ACC112 (cell line): ENCODE results near the gene IL36RN.

Experiments used
- H2AFZ ChIP-seq: fragments of 200-600 bp; sonication (generic); one replicate; pipeline ENCODE4 v1.6.0; 2017; ENCODE audit warnings: antibody characterized with exemption, low read length; ENCODE audit not compliant: unreplicated experiment
- H3K27ac ChIP-seq: fragments of 200-600 bp; sonication (generic); 2 replicates; pipeline ENCODE4 v1.5.1; 2014; ENCODE audit warnings: low read depth, mild to moderate bottlenecking, antibody characterized with exemption, low read length, moderate library complexity
- H3K27me3 ChIP-seq: fragments of 200-600 bp; sonication (generic); 2 replicates; pipeline ENCODE4 v1.6.1; 2014; ENCODE audit warnings: mild to moderate bottlenecking, antibody characterized with exemption, low read length, moderate library complexity, mixed read lengths; ENCODE audit not compliant: insufficient read depth
- H3K36me3 ChIP-seq: fragments of 200-600 bp; sonication (generic); 2 replicates; pipeline ENCODE4 v1.6.1; 2016; ENCODE audit warnings: mild to moderate bottlenecking, antibody characterized with exemption, low read length, moderate library complexity, mixed read lengths; ENCODE audit not compliant: insufficient read depth
- H3K4me1 ChIP-seq: fragments of 200-600 bp; sonication (generic); one replicate; pipeline ENCODE4 v1.6.1; 2016; ENCODE audit warnings: low read length, mixed read lengths; ENCODE audit not compliant: insufficient read depth, unreplicated experiment, control insufficient read depth
- H3K4me3 ChIP-seq: fragments of 200-600 bp; sonication (generic); 2 replicates; pipeline ENCODE4 v1.5.1; 2014; ENCODE audit warnings: mild to moderate bottlenecking, low read depth, low read length
- H3K79me2 ChIP-seq: fragments of 200-600 bp; sonication (generic); one replicate; pipeline ENCODE4 v1.6.0; 2016; ENCODE audit warnings: low read length; ENCODE audit not compliant: control insufficient read depth, unreplicated experiment, insufficient read depth

Gene IL36RN

GRCh38 chr2:113098532-113098931, 39.5 kb downstream of the IL36RN start:
- no peaks in the 10 kb centered on the region for H3K4me1 ChIP-seq
- H3K27ac ChIP-seq: no peak overlapping the region
- H2AFZ ChIP-seq: no peak overlapping the region
- H3K4me3 ChIP-seq: no peak overlapping the region
- peaks cover 22% of the 10 kb centered on the region for H3K27me3 ChIP-seq
- H3K79me2 ChIP-seq: no peaks in the 10 kb centered on the region
- no peaks in the 10 kb centered on the region for H3K36me3 ChIP-seq

- Histone ChIP-seq H3K4me1 (peaks cover 5% of the 10 kb centered on the region), H2AFZ (no peak overlapping the region), H3K4me3 (no peak overlapping the region), H3K27me3 (peaks cover 4% of the 10 kb centered on the region; the same call in 1 of the 2 replicates), H3K36me3 (no peaks in the 10 kb centered on the region), H3K27ac (no peak overlapping the region), H3K79me2 (no peaks in the 10 kb centered on the region)
Measured at GRCh38 chr2:113102133-113102532, 43.1 kb downstream of the IL36RN start.

- Histone ChIP-seq H3K36me3 (no peaks in the 10 kb centered on the region), H3K4me1 (peaks cover 5% of the 10 kb centered on the region), H3K79me2 (no peaks in the 10 kb centered on the region), H3K27ac (no peak overlapping the region), H3K4me3 (no peak overlapping the region), H2AFZ (no peak overlapping the region), H3K27me3 (peaks cover 2% of the 10 kb centered on the region; the same call in 1 of the 2 replicates)
Measured at GRCh38 chr2:113103277-113103676, 44.3 kb downstream of the IL36RN start.

GRCh38 chr2:113104054-113104611, 45.1 kb downstream of the IL36RN start:
- Histone ChIP-seq H3K27me3 (no peaks in the 10 kb centered on the region), H3K27ac (peak overlapping the region; percentile 61), H3K36me3 (no peaks in the 10 kb centered on the region), H2AFZ (no peak overlapping the region), H3K4me1 (peaks cover 5% of the 10 kb centered on the region), H3K79me2 (no peaks in the 10 kb centered on the region), H3K4me3 (no peak overlapping the region)

- H3K4me1 ChIP-seq: peaks cover 5% of the 10 kb centered on the region
- H2AFZ ChIP-seq: no peak overlapping the region
- no peaks in the 10 kb centered on the region for H3K79me2 ChIP-seq
- H3K36me3 ChIP-seq: no peaks in the 10 kb centered on the region
- no peak overlapping the region for H3K4me3 ChIP-seq
- H3K27ac ChIP-seq: peak overlapping the region; percentile 61
- peaks cover 8% of the 10 kb centered on the region for H3K27me3 ChIP-seq
Measured at GRCh38 chr2:113105047-113105785, 46.2 kb downstream of the IL36RN start.

- Histone ChIP-seq H3K36me3 (no peaks in the 10 kb centered on the region), H2AFZ (no peak overlapping the region), H3K79me2 (no peaks in the 10 kb centered on the region), H3K27ac (no peak overlapping the region), H3K27me3 (peaks cover 26% of the 10 kb centered on the region), H3K4me3 (no peak overlapping the region), H3K4me1 (peaks cover 6% of the 10 kb centered on the region)
Measured at GRCh38 chr2:113111121-113111520, 52.1 kb downstream of the IL36RN start.

- Histone ChIP-seq H3K36me3 (no peaks in the 10 kb centered on the region), H3K27me3 (peaks cover 26% of the 10 kb centered on the region), H3K79me2 (no peaks in the 10 kb centered on the region), H3K4me3 (no peak overlapping the region), H2AFZ (no peak overlapping the region), H3K4me1 (peaks cover 13% of the 10 kb centered on the region), H3K27ac (no peak overlapping the region)
Measured at GRCh38 chr2:113111823-113112287, 52.9 kb downstream of the IL36RN start.

- H3K4me3 ChIP-seq: no peak overlapping the region
- no peaks in the 10 kb centered on the region for H3K36me3 ChIP-seq
- no peak overlapping the region for H3K27ac ChIP-seq
- H3K79me2 ChIP-seq: no peaks in the 10 kb centered on the region
- H3K27me3 ChIP-seq: peaks cover 26% of the 10 kb centered on the region
- H2AFZ ChIP-seq: no peak overlapping the region
- peaks cover 19% of the 10 kb centered on the region for H3K4me1 ChIP-seq
Measured at GRCh38 chr2:113112441-113112840, 53.4 kb downstream of the IL36RN start.

- no peaks in the 10 kb centered on the region for H3K79me2 ChIP-seq
- peaks cover 26% of the 10 kb centered on the region for H3K27me3 ChIP-seq
- H3K27ac ChIP-seq: no peak overlapping the region
- no peak overlapping the region for H3K4me3 ChIP-seq
- no peak overlapping the region for H2AFZ ChIP-seq
- peaks cover 21% of the 10 kb centered on the region for H3K4me1 ChIP-seq
- no peaks in the 10 kb centered on the region for H3K36me3 ChIP-seq
Measured at GRCh38 chr2:113112871-113113270, 53.9 kb downstream of the IL36RN start.

- H3K79me2 ChIP-seq: no peaks in the 10 kb centered on the region
- no peak overlapping the region for H3K4me3 ChIP-seq
- H3K4me1 ChIP-seq: peaks cover 24% of the 10 kb centered on the region
- no peaks in the 10 kb centered on the region for H3K36me3 ChIP-seq
- H3K27me3 ChIP-seq: peaks cover 26% of the 10 kb centered on the region
- no peak overlapping the region for H3K27ac ChIP-seq
- H2AFZ ChIP-seq: no peak overlapping the region
Measured at GRCh38 chr2:113113807-113114206, 54.8 kb downstream of the IL36RN start.
